WERI-Rb-1 (cell line): ENCODE results near the gene RASA4.
"Not testable (repeated sequence)": the region's sequence is repeated elsewhere in the genome, so short reads cannot be mapped to it uniquely, and the experiment has no call there.

ENCODE experiments used
- DNase-seq: peaks from one replicate; pipeline ENCODE4 v3.0.0-alpha.2; 2020
- H3K27ac ChIP-seq: fragments of 250-450 bp; sonication (Bioruptor Pico); 2 replicates; pipeline ENCODE4 v1.5.1; 2020; ENCODE audit warnings: mild to moderate bottlenecking, moderate library complexity
- H3K27me3 ChIP-seq: fragments of 250-450 bp; sonication (Bioruptor Pico); 2 replicates; pipeline ENCODE4 v1.5.1; 2021; ENCODE audit warnings: mild to moderate bottlenecking, low read depth, moderate library complexity; ENCODE audit not compliant: insufficient read depth, severe bottlenecking
- H3K36me3 ChIP-seq: fragments of 250-450 bp; sonication (Bioruptor Pico); 2 replicates; pipeline ENCODE4 v1.5.1; 2020; ENCODE audit warnings: mild to moderate bottlenecking, moderate library complexity
- H3K4me3 ChIP-seq: 2 replicates; pipeline ENCODE4 v1.5.1; 2011; ENCODE audit warnings: low read depth, mild to moderate bottlenecking, control low read depth, low read length
- H3K9me3 ChIP-seq: fragments of 250-450 bp; sonication (Bioruptor Pico); 2 replicates; pipeline ENCODE4 v1.5.1; 2021; ENCODE audit warnings: mild to moderate bottlenecking, moderate library complexity; ENCODE audit not compliant: severe bottlenecking

RASA4 gene

DNA sequence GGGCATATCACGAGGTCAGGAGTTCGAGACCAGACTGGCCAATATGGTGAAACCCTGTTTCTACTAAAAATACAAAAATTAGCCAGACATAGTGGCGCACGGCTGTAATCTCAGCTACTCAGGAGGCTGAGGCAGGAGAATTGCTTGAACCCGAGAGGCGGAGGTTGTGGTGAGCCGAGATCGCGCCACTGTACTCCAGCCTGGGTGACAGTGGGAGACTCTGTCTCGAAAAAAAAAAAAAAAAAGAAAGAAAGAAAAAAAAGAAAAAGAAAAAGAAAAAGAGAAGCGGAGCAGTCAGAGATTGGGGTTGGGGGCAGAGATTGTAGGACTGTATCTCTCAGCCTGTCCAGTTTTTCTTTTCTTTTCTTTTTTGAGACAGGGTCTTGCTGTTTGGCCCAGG is 73.8 kb downstream of the RASA4 start:
- H3K27ac ChIP-seq, H3K27me3 ChIP-seq, H3K4me3 ChIP-seq, H3K9me3 ChIP-seq, DNase-seq, H3K36me3 ChIP-seq: not testable (repeated sequence)

DNA sequence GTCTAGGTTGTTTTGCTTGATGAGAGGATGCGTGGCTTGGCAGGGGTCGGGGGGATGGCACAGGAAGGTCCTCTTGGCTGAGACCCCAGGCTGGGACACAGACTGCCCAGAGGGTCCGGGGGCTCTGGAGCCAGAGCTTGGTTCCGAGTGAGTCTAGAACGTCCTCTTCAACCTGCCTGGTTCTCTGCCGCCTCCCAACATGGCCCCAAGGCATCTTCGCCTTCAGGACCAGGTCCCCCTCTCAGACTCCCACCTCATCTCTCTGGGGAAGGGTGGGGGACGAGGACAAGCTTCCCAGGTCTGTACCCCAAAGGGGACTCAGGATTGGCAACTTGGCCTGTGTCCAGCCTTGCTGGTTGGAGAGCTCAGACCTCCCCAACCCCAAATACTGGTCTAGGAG is 74.5 kb downstream of the RASA4 start:
- not testable (repeated sequence) for H3K9me3 ChIP-seq, H3K4me3 ChIP-seq, H3K27ac ChIP-seq, H3K36me3 ChIP-seq, H3K27me3 ChIP-seq, DNase-seq

- DNase-seq = not testable (repeated sequence)
Observed at GRCh38 chr7:102540604-102541003, 76.0 kb downstream of the RASA4 start.

DNA sequence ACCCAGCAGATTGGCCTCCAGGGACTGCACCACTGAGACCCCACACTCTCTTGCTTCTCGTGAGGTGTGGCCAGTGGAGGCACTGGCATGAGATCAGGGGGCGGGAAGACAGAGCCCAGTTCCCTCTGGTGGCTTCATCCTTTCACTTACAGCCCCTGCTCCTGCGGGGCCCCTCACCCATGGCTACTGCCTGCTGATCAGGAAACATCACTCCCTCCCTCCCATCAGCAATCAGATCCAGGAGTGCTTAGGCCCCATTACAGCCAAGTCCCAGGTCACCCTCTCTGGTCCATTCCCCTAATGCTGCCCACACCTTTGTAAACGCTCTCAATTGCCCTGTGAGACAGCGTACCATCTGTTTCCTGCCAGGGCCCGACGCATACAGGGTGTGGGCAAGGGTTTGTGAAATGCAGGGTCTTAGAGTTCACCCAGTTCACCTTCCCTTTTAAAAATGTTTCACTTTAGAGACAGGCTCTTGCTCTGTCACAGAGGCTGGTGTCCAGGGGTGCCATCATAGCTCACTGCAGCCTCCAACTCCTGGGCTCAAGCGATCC is 81.4 kb downstream of the RASA4 start:
- H3K27me3 ChIP-seq, H3K27ac ChIP-seq, H3K4me3 ChIP-seq, DNase-seq, H3K36me3 ChIP-seq, H3K9me3 ChIP-seq: not testable (repeated sequence)

More at GRCh38 chr7:102540604-102541003, 76.0 kb downstream of the RASA4 start:
- not testable (repeated sequence) for H3K36me3 ChIP-seq, H3K9me3 ChIP-seq, H3K27ac ChIP-seq, H3K4me3 ChIP-seq, H3K27me3 ChIP-seq

DNA sequence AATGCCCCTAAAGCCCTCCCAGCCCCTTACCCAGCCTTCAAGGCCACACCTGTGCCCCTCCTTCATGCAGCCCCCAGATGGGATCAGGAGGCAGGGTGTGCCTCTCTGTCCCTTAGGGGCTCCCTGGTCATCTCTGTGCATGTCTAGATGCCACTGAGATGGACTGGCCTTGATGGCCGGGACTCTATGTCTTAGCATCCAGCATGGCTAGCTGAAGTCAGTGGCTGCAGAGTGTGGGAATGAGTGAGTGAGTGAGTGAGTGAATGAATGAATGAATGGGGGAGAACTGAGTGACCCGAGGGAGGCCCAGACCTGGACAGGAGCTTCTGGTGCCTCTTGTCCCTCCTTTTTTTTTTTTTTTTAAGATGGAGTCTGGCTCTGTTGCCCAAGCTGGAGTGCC is 84.4 kb downstream of the RASA4 start:
- not testable (repeated sequence) for H3K36me3 ChIP-seq, H3K9me3 ChIP-seq, H3K27ac ChIP-seq, H3K4me3 ChIP-seq, DNase-seq, H3K27me3 ChIP-seq

GRCh38 chr7:102531583-102531982 is 85.0 kb downstream of the RASA4 start:
- not testable (repeated sequence) for H3K36me3 ChIP-seq, H3K9me3 ChIP-seq, DNase-seq, H3K4me3 ChIP-seq, H3K27me3 ChIP-seq, H3K27ac ChIP-seq

- H3K27ac ChIP-seq, H3K27me3 ChIP-seq, H3K36me3 ChIP-seq, H3K9me3 ChIP-seq, H3K4me3 ChIP-seq, DNase-seq: not testable (repeated sequence)
Observed at GRCh38 chr7:102527822-102528793, 88.4 kb downstream of the RASA4 start.

DNA sequence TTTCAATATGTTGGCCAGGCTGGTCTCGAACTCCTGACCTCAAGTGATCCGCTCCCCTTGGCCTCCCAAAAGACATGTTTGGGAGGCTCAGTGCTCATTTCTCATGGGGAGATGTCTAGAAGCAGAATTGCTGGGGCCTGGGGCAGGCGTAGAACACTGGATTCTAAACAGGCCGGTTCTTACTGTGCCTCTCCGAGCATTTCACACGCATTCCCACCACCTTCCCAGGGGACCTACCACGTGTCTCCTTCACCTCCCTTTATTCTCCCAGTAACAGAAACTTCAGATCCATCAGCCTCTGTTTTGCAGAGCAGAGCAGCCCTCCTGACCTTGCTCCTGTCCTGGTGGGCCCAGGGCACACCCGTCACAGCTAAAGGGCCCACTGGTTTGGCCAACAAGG is 89.4 kb downstream of the RASA4 start:
- not testable (repeated sequence) for H3K4me3 ChIP-seq, H3K27ac ChIP-seq, H3K9me3 ChIP-seq, H3K36me3 ChIP-seq, DNase-seq, H3K27me3 ChIP-seq

DNA sequence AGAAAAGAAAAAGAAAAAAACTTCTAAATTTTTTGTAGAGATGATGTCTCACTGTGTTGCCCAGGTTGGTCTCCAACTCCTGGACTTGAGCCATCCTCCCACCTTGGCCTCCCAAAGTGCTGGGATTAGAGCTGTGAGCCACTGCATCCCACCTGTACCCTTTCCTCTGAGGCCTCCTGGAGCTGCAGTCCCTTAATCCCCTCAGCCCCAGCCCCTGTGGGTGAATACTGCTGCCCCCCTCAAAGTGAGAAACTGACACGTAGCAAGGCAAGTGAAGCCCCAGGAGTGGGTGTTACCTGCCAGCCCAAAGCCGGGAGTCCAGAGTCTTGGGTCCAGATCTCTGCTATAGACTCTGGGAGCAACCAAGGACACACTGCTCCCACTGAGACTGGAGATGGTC is 91.8 kb downstream of the RASA4 start:
- H3K9me3 ChIP-seq, H3K36me3 ChIP-seq: not testable (repeated sequence)

More for the DNA sequence above, 91.8 kb downstream of the RASA4 start:
- not testable (repeated sequence) for DNase-seq, H3K4me3 ChIP-seq, H3K27ac ChIP-seq, H3K27me3 ChIP-seq
